HepG2 (cell line): ENCODE measurements around the gene RXFP1. TPM values are rescaled to one million over a fixed set of nuclear protein-coding genes. Genes with fewer than 3 reads are reported as not detected.

ENCODE experiments used
- ATAC-seq: fragments of 200-7000 bp; cut with Tn5 transposase; 3 replicates; pipeline ENCODE4 v1.9.1; 2020; ENCODE audit warnings: mild to moderate bottlenecking, moderate library complexity
- BruUV-seq: library from RNA; stranded (reverse); fragments of 400-500 nt; replicated peaks from 2 replicates; lab custom pipeline; 2021; lab: Mats Ljungman, UMichigan
- CTCF ChIA-PET: fragments of 300-600 bp; formaldehyde crosslinking; extraction: SDS; loops from one replicate; lab custom pipeline; 2021; ENCODE audit warnings: low total read pairs, inconsistent platforms, low intra/inter-chr PET ratio; lab: Yijun Ruan, JAX
- POLR2A ChIA-PET: fragments of 350-600 bp; sonication (Branson Sonifier 250); formaldehyde crosslinking; loops from one replicate; lab custom pipeline; 2020; ENCODE audit warnings: antibody characterized with exemption, inconsistent platforms; lab: Yijun Ruan, JAX
- DNase-seq: peaks from one replicate; pipeline ENCODE4 v3.0.0-alpha.2; 2015; ENCODE audit warnings: low spot score
- FAIRE-seq: peaks from 3 replicates; lab custom pipeline; 2011; peaks lifted over from hg19 to GRCh38; lab: Jason Lieb, UNC
- H2AFZ ChIP-seq: one replicate; pipeline ENCODE4 v1.6.1; 2011; ENCODE audit warnings: low read length, inconsistent platforms
- H3K27ac ChIP-seq: fragments of 300-600 bp; 3 replicates; pipeline ENCODE4 v1.8.0; 2011; ENCODE audit warnings: mixed run types, mild to moderate bottlenecking, mixed read lengths, low read length, inconsistent platforms; ENCODE audit not compliant: insufficient read depth; ENCODE audit errors: extremely low read length
- H3K27me3 ChIP-seq, 2 experiments: fragments of 200-600 bp in 1 of 2; 2 replicates in 1 of 2; 3 replicates in 1 of 2; pipeline versions ENCODE4 v1.6.0 to v1.8.0; 2011; ENCODE audit warnings: low read length in 2 of 2, mild to moderate bottlenecking in 2 of 2, moderate library complexity in 2 of 2, inconsistent platforms in 1 of 2; ENCODE audit not compliant: insufficient read depth in 2 of 2, control insufficient read depth in 1 of 2
- H3K36me3 ChIP-seq, 2 experiments: fragments of 200-600 bp in 1 of 2; replicated peaks in 1 of 2; 2 replicates in 1 of 2; 3 replicates in 1 of 2; pipeline versions ENCODE4 v1.5.1 to v1.8.0; 2011; ENCODE audit warnings: low read length in 2 of 2, inconsistent platforms in 1 of 2; ENCODE audit not compliant: insufficient read depth in 2 of 2, control insufficient read depth in 1 of 2
- H3K4me1 ChIP-seq: 2 replicates; pipeline ENCODE4 v1.5.1; 2012; ENCODE audit warnings: low read length, inconsistent platforms; ENCODE audit not compliant: insufficient read depth
- H3K4me2 ChIP-seq: 2 replicates; pipeline ENCODE4 v1.6.0; 2011; ENCODE audit warnings: low read depth, low read length, inconsistent platforms
- H3K4me3 ChIP-seq, 3 experiments: fragments of 200-600 bp in 1 of 3; sonication (generic), shearing (Covaris generic) in 1 of 3; replicated peaks in 1 of 3; 2 replicates each; pipeline ENCODE4 v1.5.1; 2011 to 2016; ENCODE audit warnings: low read length in 3 of 3, inconsistent platforms in 2 of 3, low read depth in 2 of 3, mild to moderate bottlenecking in 2 of 3, control low read depth in 1 of 3, mixed read lengths in 1 of 3; ENCODE audit not compliant: insufficient read depth in 1 of 3
- H3K79me2 ChIP-seq: one replicate; pipeline ENCODE4 v1.6.1; 2011; ENCODE audit warnings: low read length, inconsistent platforms; ENCODE audit not compliant: insufficient read depth
- H3K9ac ChIP-seq: 2 replicates; pipeline ENCODE4 v1.6.0; 2011; ENCODE audit warnings: mild to moderate bottlenecking, low read depth, low read length, inconsistent platforms; ENCODE audit not compliant: insufficient read depth
- H3K9me3 ChIP-seq: 2 replicates; pipeline ENCODE4 v1.5.1; 2012; ENCODE audit warnings: mild to moderate bottlenecking, low read length
- H4K20me1 ChIP-seq: 2 replicates; pipeline ENCODE4 v1.6.0; 2011; ENCODE audit warnings: inconsistent platforms, mild to moderate bottlenecking, low read length, moderate library complexity; ENCODE audit not compliant: insufficient read depth
- FOXK2 ChIP-seq: fragments of 450-650 bp; IDR thresholded peaks from 2 replicates; pipeline ENCODE4 v1.6.1; 2016
- GTF2F1 ChIP-seq: fragments of 150-350 bp; IDR thresholded peaks from 2 replicates; pipeline ENCODE4 v1.6.1; 2014; ENCODE audit warnings: low read length
- HMGXB4 ChIP-seq, 2 experiments: sonication (generic) in 1 of 2; formaldehyde crosslinking in 1 of 2; IDR thresholded peaks; 2 replicates each; pipeline versions ENCODE4 v1.4.0 to v1.6.1; 2018 to 2020; ENCODE audit warnings: missing genetic modification reagents in 2 of 2, borderline replicate concordance in 1 of 2, low read depth in 1 of 2, mild to moderate bottlenecking in 1 of 2, missing biosample characterization in 1 of 2
- IKZF1 ChIP-seq: fragments of 450-650 bp; IDR thresholded peaks from 2 replicates; pipeline ENCODE4 v1.7.1; 2016
- MIXL1 ChIP-seq: IDR thresholded peaks from 2 replicates; pipeline ENCODE4 v1.6.1; 2016
- NFE2L1 ChIP-seq: sonication (generic); formaldehyde crosslinking; IDR thresholded peaks from 2 replicates; pipeline ENCODE4 v1.4.0; 2020; ENCODE audit warnings: missing genetic modification reagents, mild to moderate bottlenecking, borderline replicate concordance
- SALL1 ChIP-seq: sonication (generic); formaldehyde crosslinking; IDR thresholded peaks from 2 replicates; pipeline ENCODE4 v1.8.0; 2022; ENCODE audit warnings: mild to moderate bottlenecking, missing genetic modification reagents
- ZBTB25 ChIP-seq: IDR thresholded peaks from 2 replicates; pipeline ENCODE4 v1.6.1; 2018; ENCODE audit warnings: missing genetic modification reagents
- ZNF335 ChIP-seq: sonication (generic); formaldehyde crosslinking; IDR thresholded peaks from 2 replicates; pipeline ENCODE4 v1.4.0; 2020; ENCODE audit warnings: missing genetic modification reagents
- WGBS: methylation state at CpG from one replicate; pipeline ENCODE4 v1.1.6; 2017; ENCODE audit warnings: low lambda C conversion rate; 5-methylcytosine and 5-hydroxymethylcytosine counted together
- in situ Hi-C: cut with HindIII; loops from 2 replicates; pipeline ENCODE4 v1.10.0; 2017; ENCODE audit warnings: low pct_unique_long_range_greater_than_20kb; ENCODE audit not compliant: extremely low pct_ligation_motif_present
- intact Hi-C: fragments of 100-400 bp; cut with micrococcal nuclease; formaldehyde crosslinking; loops from one replicate; pipeline ENCODE4 v1.10.0; 2022; ENCODE audit not compliant: unreplicated experiment
- polyA plus RNA-seq, 8 experiments: library from polyadenylated mRNA; depleted of rRNA in 3 of 8; stranded (reverse) in 7 of 8; unstranded in 1 of 8; fragments of >200 nt; fragmentation: Illumina TruSeq in 4 of 8; extraction: Trizol in 4 of 8; gene quantifications; 2 replicates each; pipeline versions ENCODE4 v1.2.1 to v1.2.3, GENCODE V29; 2011 to 2016; ENCODE audit warnings: low read depth in 4 of 8, missing spikeins in 1 of 8, mixed read lengths in 1 of 8; ENCODE audit not compliant: insufficient read depth in 1 of 8
- total RNA-seq, 5 experiments: library from RNA; depleted of rRNA; stranded (reverse); fragments of >200 nt; fragmentation: Illumina TruSeq; extraction: Trizol; gene quantifications; 2 replicates each; pipeline ENCODE4 v1.2.3, GENCODE V29; 2016; ENCODE audit warnings: low read depth in 1 of 5

The RXFP1 gene
- total and polyA plus RNA-seq, 2 of the 13 experiments (the other 11 are each of a cell fraction or from before 2014, with no cell fraction given) = not detected

DNA sequence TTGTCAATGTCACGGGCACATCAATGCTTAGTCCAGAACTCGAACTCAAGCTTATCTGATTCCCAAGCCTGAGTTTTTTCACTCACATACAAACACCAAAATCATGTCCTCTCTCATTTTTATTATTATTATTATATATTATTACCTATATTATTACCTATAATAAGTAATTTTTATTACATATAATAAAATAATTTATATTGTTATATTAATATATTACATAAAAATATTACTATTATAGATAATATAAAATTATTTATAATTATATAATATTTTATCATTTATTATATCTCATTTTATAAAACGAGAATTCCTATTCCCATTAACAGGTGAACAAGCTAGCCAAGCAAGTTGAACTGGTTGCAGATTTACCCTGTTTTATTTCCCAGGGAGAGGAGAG is 13.0 kb downstream of the RXFP1 start:
- Histone ChIP-seq H2AFZ (no peak overlapping the region), H3K9me3 (no peaks in the 10 kb centered on the region), H3K4me3 (no peak overlapping the region), H3K4me2 (no peak overlapping the region), H3K36me3 (no peaks in the 10 kb centered on the region), H3K9ac (no peak overlapping the region), H3K79me2 (no peaks in the 10 kb centered on the region), H3K27me3 (no peaks in the 10 kb centered on the region), H3K27ac (no peak overlapping the region), H3K4me1 (no peaks in the 10 kb centered on the region), H4K20me1 (no peaks in the 10 kb centered on the region)
- ChIA-PET POLR2A (no interaction called here), CTCF (no interaction called here)
- 1% methylated on average over 3 of the region's 3 CpGs for WGBS
- DNase-seq (no peak), ATAC-seq (no peak), FAIRE-seq (no peak)
- BruUV-seq = no TSS peak
- TF ChIP-seq GTF2F1 = no peak
- no peak for TF ChIP-seq MIXL1 (CRISPR knock-in tag)
- no peak for TF ChIP-seq IKZF1
- TF ChIP-seq FOXK2 = no peak
- no peak for TF ChIP-seq ZBTB25 (CRISPR knock-in tag)
- no peak for TF ChIP-seq NFE2L1 (CRISPR knock-in tag)
- TF ChIP-seq HMGXB4 (CRISPR knock-in tag; IDR thresholded peaks at IDR 0.05; ENCODE audit: borderline replicate concordance in 1 of 2, low read depth in 1 of 2) = no peak
- TF ChIP-seq SALL1 (CRISPR knock-in tag) = no peak
- no peak for TF ChIP-seq ZNF335
- in situ Hi-C loops (no loop called here), intact Hi-C loops (no loop called here)
